ENCODE results near the gene PLA2G4A.

PLA2G4A gene

GRCh38 chr1:186831168-186831567, 2.4 kb downstream of the PLA2G4A start:
- no peak for DNase-seq (ENCODE audit: low read depth in 4 of 4, low spot score in 1 of 4)

GRCh38 chr1:186834399-186834958, 5.7 kb downstream of the PLA2G4A start:
- DNase-seq (ENCODE audit: low read depth in 4 of 4, low spot score in 1 of 4): no peak

- DNase-seq (ENCODE audit: low read depth in 4 of 4, low spot score in 1 of 4): no peak
Observed at GRCh38 chr1:186835448-186835847, 6.7 kb downstream of the PLA2G4A start.

- DNase-seq (ENCODE audit: low read depth in 4 of 4, low spot score in 1 of 4): no peak
Observed at GRCh38 chr1:186837806-186838205, 9.1 kb downstream of the PLA2G4A start.

- no peak for DNase-seq (ENCODE audit: low read depth in 4 of 4, low spot score in 1 of 4)
Observed at GRCh38 chr1:186838380-186839040, 9.8 kb downstream of the PLA2G4A start.

GRCh38 chr1:186839041-186839400, 10.3 kb downstream of the PLA2G4A start:
- no peak for DNase-seq (ENCODE audit: low read depth in 4 of 4, low spot score in 1 of 4)

GRCh38 chr1:186841599-186841998, 12.8 kb downstream of the PLA2G4A start:
- DNase-seq (ENCODE audit: low read depth in 4 of 4, low spot score in 1 of 4): no peak

DNA sequence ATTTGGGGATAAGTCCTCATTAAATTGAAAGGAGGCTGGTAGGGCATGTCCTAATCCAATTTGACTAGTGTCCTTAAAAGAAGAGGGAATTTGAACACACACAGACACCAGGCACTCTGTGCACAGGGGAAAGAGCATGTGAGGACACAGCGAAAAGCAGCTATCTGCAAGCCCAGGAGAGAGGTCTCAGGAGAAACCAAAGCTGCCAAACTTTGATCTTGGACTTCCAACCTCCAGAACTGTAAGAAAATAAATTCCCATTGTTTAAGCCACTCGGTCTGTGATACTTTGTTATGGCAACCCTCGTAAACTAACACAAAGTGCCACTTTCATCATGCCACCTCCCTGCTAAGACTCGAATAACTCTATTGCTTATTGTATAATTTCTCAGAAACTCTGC, 13.8 kb downstream of the PLA2G4A start:
- DNase-seq (ENCODE audit: low read depth in 4 of 4, low spot score in 1 of 4): no peak

- no peak for DNase-seq (ENCODE audit: low read depth in 4 of 4, low spot score in 1 of 4)
Observed at GRCh38 chr1:186843226-186843625, 14.5 kb downstream of the PLA2G4A start.

DNA sequence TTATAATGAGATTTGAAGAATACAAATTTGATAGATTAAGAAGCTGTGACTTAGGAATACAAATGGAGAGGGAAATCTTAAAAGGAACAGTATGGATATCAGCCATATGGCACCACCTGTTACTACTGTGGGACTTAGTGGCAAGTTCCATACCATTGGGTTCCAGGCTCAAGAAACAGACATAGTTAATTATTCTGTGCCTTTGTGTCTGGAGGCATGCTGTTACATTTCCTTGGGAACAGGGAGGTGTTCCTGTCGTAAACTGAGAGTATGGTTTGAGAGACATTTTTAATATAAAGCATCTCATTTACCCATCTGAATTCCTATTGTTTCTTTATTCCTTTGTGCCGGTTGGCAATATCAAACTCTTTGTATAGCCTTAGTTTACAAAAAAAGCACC, 15.2 kb downstream of the PLA2G4A start:
- no peak for DNase-seq (ENCODE audit: low read depth in 4 of 4, low spot score in 1 of 4)

DNA sequence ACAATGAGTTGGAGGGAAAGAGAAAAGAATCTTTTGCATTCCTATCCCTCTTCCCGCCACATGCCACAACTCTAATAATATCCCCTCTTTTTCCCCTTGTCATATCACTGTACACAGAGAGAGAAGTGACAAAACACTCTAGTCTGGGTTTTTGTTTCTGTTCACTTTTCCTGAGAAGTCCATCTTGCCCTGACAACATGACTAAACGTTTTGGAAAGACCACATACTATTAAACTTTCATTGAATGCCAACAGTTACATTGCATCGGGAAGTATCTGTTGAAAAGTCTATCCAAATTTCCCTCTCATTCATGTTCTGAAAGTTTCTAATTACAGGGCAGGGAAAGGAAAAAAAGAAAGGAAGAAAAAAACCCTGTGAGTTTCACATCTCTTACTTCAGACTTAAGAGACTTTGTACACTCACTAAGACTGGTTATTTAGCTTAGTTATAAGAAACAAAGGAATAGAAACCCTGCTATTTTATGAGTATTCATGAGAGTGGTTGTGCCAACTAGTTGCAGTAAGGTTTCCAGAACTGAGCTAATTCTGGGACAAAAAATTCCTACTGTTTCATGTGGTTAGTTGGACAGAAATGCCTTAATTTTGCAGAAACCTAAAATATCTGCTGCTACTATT, 16.9 kb downstream of the PLA2G4A start:
- no peak for DNase-seq (ENCODE audit: low read depth in 4 of 4, low spot score in 1 of 4)

DNA sequence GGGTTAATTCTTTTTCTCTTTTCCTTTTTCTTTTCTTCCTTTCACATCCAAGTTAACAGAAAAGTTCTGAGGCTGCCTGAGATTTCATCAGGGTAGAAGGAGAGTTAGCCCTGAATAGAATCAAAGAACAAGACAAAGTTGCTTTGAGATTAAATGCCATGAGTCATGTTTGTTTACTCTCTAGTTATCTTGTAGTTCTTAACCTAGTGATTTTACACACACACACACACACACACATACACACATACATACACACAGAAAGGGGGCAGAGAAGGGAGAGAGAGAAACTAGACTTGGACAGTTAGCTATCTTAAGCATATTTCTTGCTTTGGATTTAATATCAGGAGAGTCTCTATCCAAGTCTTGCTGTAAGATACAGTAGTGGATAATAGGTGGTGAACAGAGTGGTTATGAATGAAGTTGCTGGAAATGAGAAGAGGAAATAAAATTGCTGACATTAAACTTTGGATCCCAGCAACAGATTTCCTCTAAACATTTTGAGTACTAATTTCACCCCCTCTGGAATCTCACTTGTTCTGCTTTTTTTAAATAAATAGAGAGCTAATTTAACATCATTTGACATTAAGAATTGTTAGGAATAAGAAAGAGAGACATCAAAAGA, 19.9 kb downstream of the PLA2G4A start:
- DNase-seq (ENCODE audit: low read depth in 4 of 4, low spot score in 1 of 4): no peak

GRCh38 chr1:186849271-186849671, 20.5 kb downstream of the PLA2G4A start:
- DNase-seq (ENCODE audit: low read depth in 4 of 4, low spot score in 1 of 4): no peak

DNA sequence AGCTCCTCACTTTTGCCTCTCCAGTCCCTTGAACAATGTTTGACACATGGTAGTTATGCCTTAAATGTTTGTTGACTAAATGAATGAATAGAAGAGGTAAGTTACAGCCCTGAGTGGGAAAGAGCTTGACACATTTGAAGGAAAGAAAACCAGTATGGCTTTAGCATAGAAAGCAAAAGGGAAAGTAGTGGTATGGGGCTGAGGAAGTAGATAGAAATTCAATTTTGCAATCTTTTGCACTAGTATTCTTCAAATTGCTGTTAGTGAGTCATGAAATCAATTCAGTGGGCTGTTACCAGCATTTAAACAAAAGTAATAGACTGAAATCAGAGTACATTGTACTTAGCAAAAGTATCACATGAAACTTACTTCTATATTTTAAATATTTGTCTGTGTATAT, 21.1 kb downstream of the PLA2G4A start:
- DNase-seq (ENCODE audit: low read depth in 4 of 4, low spot score in 1 of 4): no peak

DNA sequence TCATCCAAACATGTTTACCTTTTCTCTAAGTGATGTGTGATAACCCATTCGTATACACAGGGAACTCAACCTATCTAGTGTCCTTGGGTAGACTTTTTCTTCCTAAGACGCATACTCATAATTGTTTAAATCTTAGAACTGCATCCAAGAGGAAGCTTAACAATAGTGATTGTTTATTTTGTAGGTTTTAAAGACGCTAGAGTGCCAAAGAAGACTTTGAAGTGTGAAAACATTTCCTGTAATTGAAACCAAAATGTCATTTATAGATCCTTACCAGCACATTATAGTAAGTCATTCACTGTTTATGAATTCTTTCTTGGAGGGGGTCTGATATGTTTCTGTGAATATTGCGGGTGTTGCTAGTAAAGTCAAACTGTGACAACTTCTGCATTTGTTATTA, 25.4 kb downstream of the PLA2G4A start:
- no peak for DNase-seq (ENCODE audit: low read depth in 4 of 4, low spot score in 1 of 4)

- DNase-seq (ENCODE audit: low read depth in 4 of 4, low spot score in 1 of 4): no peak
Observed at GRCh38 chr1:186858923-186859322, 30.2 kb downstream of the PLA2G4A start.

GRCh38 chr1:186859995-186860394, 31.2 kb downstream of the PLA2G4A start:
- DNase-seq (ENCODE audit: low read depth in 4 of 4, low spot score in 1 of 4): no peak

DNA sequence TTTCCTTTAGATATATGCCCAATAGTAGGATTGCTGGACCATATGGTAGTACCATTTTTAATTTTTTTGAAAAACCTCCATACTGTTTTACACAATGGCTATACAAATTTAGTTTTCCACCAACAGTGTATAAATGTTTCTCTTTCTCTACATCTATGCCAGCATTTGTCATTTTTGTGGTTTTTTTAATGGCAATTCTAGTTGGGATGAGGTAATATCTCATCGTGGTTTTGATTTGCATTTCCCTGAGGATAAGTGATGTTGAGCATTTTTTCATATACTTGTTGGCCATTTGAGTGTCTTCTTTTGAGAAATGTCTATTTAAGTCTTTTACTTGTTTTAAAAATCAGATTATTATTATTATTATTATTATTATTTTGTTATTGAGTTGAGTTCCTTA, 35.5 kb downstream of the PLA2G4A start:
- DNase-seq (ENCODE audit: low read depth in 4 of 4, low spot score in 1 of 4): no peak

DNA sequence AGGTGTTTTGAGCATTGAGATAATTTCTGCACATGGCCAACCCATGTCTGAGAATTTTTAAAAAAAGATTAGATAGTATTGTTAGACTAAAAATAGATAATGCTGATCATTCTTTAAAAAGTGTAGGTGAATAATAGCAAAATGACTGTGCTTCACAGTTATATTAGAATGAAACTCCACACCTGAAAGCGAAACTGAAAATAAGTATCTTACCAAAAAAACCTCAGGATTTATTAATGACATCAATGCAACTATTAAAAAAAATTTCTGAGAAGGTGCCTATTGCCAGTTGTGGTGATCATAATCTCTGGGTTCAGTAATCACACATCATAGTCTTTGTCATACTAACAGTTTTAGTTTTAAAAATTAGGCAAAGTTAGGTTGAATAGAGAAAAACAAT, 36.5 kb downstream of the PLA2G4A start:
- no peak for DNase-seq (ENCODE audit: low read depth in 4 of 4, low spot score in 1 of 4)

DNA sequence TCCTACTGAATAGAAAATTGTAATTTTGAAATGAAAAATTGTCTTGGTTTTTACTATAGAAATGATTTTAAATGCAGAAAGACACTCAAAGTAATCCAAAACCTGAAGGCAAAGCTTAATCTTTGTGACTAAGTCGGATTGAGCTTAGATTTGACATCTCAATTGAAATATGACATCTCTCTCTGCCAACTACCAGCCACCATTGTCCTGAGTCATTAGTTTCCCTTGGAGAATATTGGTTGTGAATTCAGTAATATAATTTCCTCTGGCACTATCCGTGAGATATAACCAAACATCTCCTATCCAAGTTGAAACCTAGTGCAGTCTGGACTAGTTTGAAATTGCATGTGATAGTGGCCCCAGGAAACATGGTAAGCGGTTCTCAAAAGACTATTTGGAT, 37.1 kb downstream of the PLA2G4A start:
- DNase-seq (ENCODE audit: low read depth in 4 of 4, low spot score in 1 of 4): no peak

GRCh38 chr1:186869526-186870228, 40.9 kb downstream of the PLA2G4A start:
- no peak for DNase-seq (ENCODE audit: low read depth in 4 of 4, low spot score in 1 of 4)

DNA sequence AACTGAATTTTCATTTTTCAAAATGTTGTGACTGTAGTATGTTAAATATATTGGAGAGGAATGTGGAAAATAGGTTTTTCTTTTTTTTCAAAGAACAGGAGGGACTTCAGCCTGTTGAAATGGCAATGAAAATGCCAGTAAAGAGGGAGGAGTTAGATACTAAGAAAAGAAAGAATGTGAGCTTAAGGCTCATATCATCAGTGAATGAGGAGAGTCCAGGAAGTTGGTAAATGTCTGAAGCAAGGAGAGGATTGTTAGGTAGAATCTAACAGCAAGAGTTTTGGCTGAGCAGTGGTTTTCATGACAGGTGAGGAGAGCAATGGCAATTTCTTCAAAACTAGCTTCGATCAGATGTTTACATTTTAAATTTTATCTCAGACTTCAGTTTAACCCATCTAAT, 43.0 kb downstream of the PLA2G4A start:
- DNase-seq (ENCODE audit: low read depth in 4 of 4, low spot score in 1 of 4): no peak
